GM12878 (cell line): ENCODE results near the gene GAB1. TPM values are rescaled to one million over a fixed set of nuclear protein-coding genes. Genes with fewer than 3 reads are reported as not detected.

Experiments used
- ATAC-seq: fragments of 200-7000 bp; cut with Tn5 transposase; 3 replicates; pipeline ENCODE4 v1.9.1; 2020; ENCODE audit warnings: mild to moderate bottlenecking, moderate library complexity
- BruUV-seq: library from RNA; stranded (reverse); fragments of 400-500 nt; replicated peaks from 2 replicates; lab custom pipeline; 2021; lab: Mats Ljungman, UMichigan
- CTCF ChIA-PET: fragments of 300-600 bp; sonication (Branson Sonifier 250); formaldehyde crosslinking; extraction: SDS; loops from one replicate; lab custom pipeline; 2021; ENCODE audit warnings: inconsistent platforms; lab: Yijun Ruan, JAX
- POLR2A ChIA-PET: fragments of 350-600 bp; formaldehyde crosslinking; extraction: SDS; loops from one replicate; lab custom pipeline; 2021; ENCODE audit warnings: inconsistent platforms; lab: Charles Lee
- RAD21 ChIA-PET: fragments of 300-600 bp; sonication (Branson Sonifier 250); formaldehyde crosslinking; loops from one replicate; lab custom pipeline; 2023; ENCODE audit warnings: antibody characterized with exemption; ENCODE audit not compliant: unreplicated experiment; lab: Charles Lee
- SMC1A ChIA-PET: fragments of 300-600 bp; sonication (Branson Sonifier 250); formaldehyde crosslinking; loops from one replicate; lab custom pipeline; 2023; ENCODE audit not compliant: unreplicated experiment, uncharacterized antibody; lab: Charles Lee
- DNase-seq: peaks from one replicate; pipeline ENCODE4 v3.0.0-alpha.2; 2011; ENCODE audit warnings: low read depth, low spot score
- FAIRE-seq: peaks from 3 replicates; lab custom pipeline; 2011; peaks lifted over from hg19 to GRCh38; lab: Jason Lieb, UNC
- H2AFZ ChIP-seq: 2 replicates; pipeline ENCODE4 v1.6.0; 2011; ENCODE audit warnings: low read depth, low read length, control low read depth; ENCODE audit not compliant: control insufficient read depth
- H3K27ac ChIP-seq: 2 replicates; pipeline ENCODE4 v1.5.1; 2011; ENCODE audit warnings: control low read depth; ENCODE audit not compliant: control insufficient read depth, insufficient read depth
- H3K27me3 ChIP-seq, 2 experiments: replicated peaks in 1 of 2; 2 replicates each; pipeline versions ENCODE4 v1.6.0 to v1.6.1; 2011; ENCODE audit warnings: low read length in 1 of 2; ENCODE audit not compliant: control insufficient read depth in 2 of 2, insufficient read depth in 2 of 2
- H3K36me3 ChIP-seq, 2 experiments: 2 replicates each; pipeline ENCODE4 v1.5.1; 2011; ENCODE audit warnings: low read length in 1 of 2; ENCODE audit not compliant: control insufficient read depth in 2 of 2, insufficient read depth in 2 of 2
- H3K4me1 ChIP-seq: 2 replicates; pipeline ENCODE4 v1.6.1; 2011; ENCODE audit warnings: mild to moderate bottlenecking, low read length, moderate library complexity, mixed read lengths; ENCODE audit not compliant: control insufficient read depth, insufficient read depth
- H3K4me2 ChIP-seq: 2 replicates; pipeline ENCODE4 v1.6.0; 2011; ENCODE audit warnings: control low read depth; ENCODE audit not compliant: control insufficient read depth, insufficient read depth
- H3K4me3 ChIP-seq: fragments of 200-600 bp; sonication (generic); 2 replicates; pipeline ENCODE4 v1.5.1; 2016
- H3K79me2 ChIP-seq: 2 replicates; pipeline ENCODE4 v1.6.0; 2011; ENCODE audit warnings: low read length; ENCODE audit not compliant: control insufficient read depth, insufficient read depth
- H3K9ac ChIP-seq: 2 replicates; pipeline ENCODE4 v1.8.0; 2011; ENCODE audit warnings: low read length, control low read depth, mixed read lengths; ENCODE audit not compliant: control insufficient read depth, insufficient read depth
- H3K9me3 ChIP-seq: replicated peaks from 3 replicates; pipeline ENCODE4 v1.5.1; 2011; ENCODE audit warnings: mild to moderate bottlenecking, low read length; ENCODE audit not compliant: control insufficient read depth, insufficient read depth
- H4K20me1 ChIP-seq: 2 replicates; pipeline ENCODE4 v1.6.0; 2011; ENCODE audit not compliant: control insufficient read depth, insufficient read depth
- BCL11A ChIP-seq: IDR thresholded peaks from 2 replicates; pipeline ENCODE4 v1.6.1; 2011; ENCODE audit warnings: low read depth, low read length
- BMI1 ChIP-seq: fragments of 450-650 bp; IDR thresholded peaks from 2 replicates; pipeline ENCODE4 v1.6.1; 2016; ENCODE audit warnings: mild to moderate bottlenecking, moderate library complexity, borderline replicate concordance
- CBFB ChIP-seq: IDR thresholded peaks from 2 replicates; pipeline ENCODE4 v1.6.1; 2016; ENCODE audit warnings: antibody characterized with exemption, low read depth
- EP300 ChIP-seq, 2 experiments: fragments of 150-350 bp in 1 of 2; IDR thresholded peaks; 2 replicates each; pipeline ENCODE4 v1.6.1; 2011 to 2012; ENCODE audit warnings: low read depth in 2 of 2, low read length in 2 of 2, borderline replicate concordance in 1 of 2, improper control_type of control experiment in 1 of 2, inconsistent platforms in 1 of 2; ENCODE audit not compliant: control insufficient read depth in 1 of 2
- IKZF1 ChIP-seq: fragments of 450-650 bp; conservative IDR thresholded peaks from 2 replicates; pipeline ENCODE4 v1.6.1; 2017; ENCODE audit warnings: antibody characterized with exemption, mild to moderate bottlenecking
- IKZF2 ChIP-seq, 2 experiments: fragments of 450-650 bp; IDR thresholded peaks; 2 replicates each; pipeline ENCODE4 v1.6.1; 2017; ENCODE audit warnings: mild to moderate bottlenecking in 2 of 2, moderate library complexity in 2 of 2
- JUNB ChIP-seq: IDR thresholded peaks from 2 replicates; pipeline ENCODE4 v1.6.1; 2016; ENCODE audit warnings: antibody characterized with exemption, mild to moderate bottlenecking
- MEF2A ChIP-seq: IDR thresholded peaks from 2 replicates; pipeline ENCODE4 v1.6.1; 2011; ENCODE audit warnings: low read depth, mild to moderate bottlenecking, low read length, moderate library complexity; ENCODE audit not compliant: insufficient read depth
- MEF2B ChIP-seq: fragments of 450-650 bp; IDR thresholded peaks from 2 replicates; pipeline ENCODE4 v1.6.1; 2018; ENCODE audit warnings: mild to moderate bottlenecking, moderate library complexity; ENCODE audit not compliant: partially characterized antibody, poor library complexity, severe bottlenecking
- MTA2 ChIP-seq: fragments of 450-650 bp; IDR thresholded peaks from 2 replicates; pipeline ENCODE4 v1.6.1; 2016; ENCODE audit warnings: low read depth, mild to moderate bottlenecking, moderate library complexity
- NFIC ChIP-seq: IDR thresholded peaks from 2 replicates; pipeline ENCODE4 v1.6.1; 2012; ENCODE audit warnings: low read depth, mild to moderate bottlenecking, inconsistent platforms, low read length, moderate library complexity
- PAX8 ChIP-seq: fragments of 450-650 bp; IDR thresholded peaks from 2 replicates; pipeline ENCODE4 v1.6.1; 2017; ENCODE audit warnings: mild to moderate bottlenecking, moderate library complexity
- POLR2AphosphoS5 ChIP-seq: IDR thresholded peaks from 2 replicates; pipeline ENCODE4 v1.6.1; 2011; ENCODE audit warnings: mild to moderate bottlenecking, low read length, inconsistent platforms
- RAD21 ChIP-seq: IDR thresholded peaks from 2 replicates; pipeline ENCODE4 v1.6.1; 2011; ENCODE audit warnings: mild to moderate bottlenecking, low read depth, low read length, moderate library complexity; ENCODE audit not compliant: insufficient read depth
- RUNX3 ChIP-seq: IDR thresholded peaks from 2 replicates; pipeline ENCODE4 v1.6.1; 2012; ENCODE audit warnings: low read length, inconsistent platforms
- ZNF207 ChIP-seq: fragments of 450-650 bp; IDR thresholded peaks from 2 replicates; pipeline ENCODE4 v1.6.1; 2014; ENCODE audit warnings: antibody characterized with exemption, mild to moderate bottlenecking, borderline replicate concordance
- WGBS: methylation state at CpG from one replicate; pipeline ENCODE4 v1.1.6; 2016; ENCODE audit warnings: low lambda C conversion rate; ENCODE audit not compliant: insufficient replicate concordance, insufficient coverage; ENCODE audit errors: missing lambda C conversion rate; 5-methylcytosine and 5-hydroxymethylcytosine counted together
- in situ Hi-C: fragments of 300-500 bp; cut with MboI; formaldehyde crosslinking; loops from 9 replicates; pipeline ENCODE4 v1.14.3; 2018; ENCODE audit warnings: mixed read lengths
- intact Hi-C: fragments of 100-400 bp; cut with micrococcal nuclease; formaldehyde crosslinking; loops from one replicate; pipeline ENCODE4 v1.14.2; 2022; ENCODE audit not compliant: unreplicated experiment
- polyA plus RNA-seq, 11 experiments: library from polyadenylated mRNA; depleted of rRNA in 4 of 11; unstranded in 6 of 11; stranded (reverse) in 5 of 11; fragments of >200 nt; fragmentation: Nextera tagmentation in 4 of 11; fragmentation: Illumina TruSeq in 1 of 11; extraction: Ambion mirVana in 4 of 11; extraction: Trizol in 1 of 11; gene quantifications; 1 replicate in 1 of 11; 2 replicates in 10 of 11; pipeline versions ENCODE4 v1.2.1 to v1.2.3, GENCODE V29; 2011 to 2016; ENCODE audit warnings: inconsistent platforms in 2 of 11, missing spikeins in 2 of 11, low read depth in 1 of 11
- total RNA-seq, 4 experiments: library from RNA; depleted of rRNA in 3 of 4; stranded (reverse); fragments of >200 nt in 3 of 4; fragmentation: Illumina TruSeq in 1 of 4; extraction: Trizol in 1 of 4; gene quantifications; 2 replicates each; pipeline versions ENCODE4 v1.2.1 to v1.2.3, GENCODE V29; 2013 to 2021
- TF ChIP-seq, protein P1 (sequence below): fragments of 450-650 bp; IDR thresholded peaks from 2 replicates; pipeline ENCODE4 v1.6.1; 2017; ENCODE audit warnings: mild to moderate bottlenecking, moderate library complexity
- TF ChIP-seq, protein P2 (sequence below): fragments of 450-650 bp; IDR thresholded peaks from 2 replicates; pipeline ENCODE4 v1.6.1; 2017; ENCODE audit warnings: low read depth, mild to moderate bottlenecking, moderate library complexity

GAB1 gene
- total and polyA plus RNA-seq, 10 of the 15 experiments (the other 5 are each of a cell fraction or from before 2014, with no cell fraction given): 0.37 to 5.3 (median 3.2) TPM

DNA sequence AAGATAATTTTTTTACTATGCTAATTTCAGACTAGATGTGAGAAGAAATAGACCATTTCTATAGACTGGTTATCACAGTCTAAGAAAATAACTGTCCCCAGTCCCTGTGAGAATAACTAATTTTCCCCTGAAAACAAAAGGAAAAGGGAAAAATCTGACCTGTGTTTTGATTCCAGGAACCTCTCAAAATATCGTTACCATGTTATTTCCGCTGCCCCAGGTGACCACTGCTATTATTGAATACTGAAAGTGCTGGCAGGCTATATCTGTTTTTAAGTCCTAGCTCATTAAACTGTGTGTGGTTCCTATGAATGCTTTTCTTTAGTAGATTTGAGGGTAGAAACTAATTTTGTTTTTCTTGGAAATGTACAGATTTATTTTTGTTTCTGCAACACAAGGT is 83.6 kb downstream of the GAB1 start:
- Histone ChIP-seq H3K9ac (no peak overlapping the region), H3K27ac (no peak overlapping the region), H3K9me3 (no peaks in the 10 kb centered on the region), H3K4me3 (no peak overlapping the region), H3K36me3 (no peaks in the 10 kb centered on the region), H4K20me1 (no peaks in the 10 kb centered on the region), H2AFZ (peak overlapping the region; percentile 15; the same call in 1 of the 2 replicates), H3K79me2 (no peaks in the 10 kb centered on the region), H3K4me2 (0 out of 2 replicates have a peak overlapping the region, but pooled peaks have one; percentile 30), H3K4me1 (no peaks in the 10 kb centered on the region), H3K27me3 (no peaks in the 10 kb centered on the region)
- DNase-seq: no peak
- CTCF ChIA-PET: interaction anchor here (0.7 to 6.3 kb wide), 9 partner anchors 11 to 54 kb away, joined by 3 to 70 read pairs (median 4); no protein-coding TSS in a partner anchor
- SMC1A ChIA-PET: interaction anchor here (1.1 to 12.4 kb wide), 11 partner anchors 8 to 57 kb away, joined by 3 to 166 read pairs (median 9); no protein-coding TSS in a partner anchor
- whole genome bisulfite sequencing: 23% methylated on average over 2 of the region's 2 CpGs
- POLR2A ChIA-PET: interaction anchor here (1.6 to 4.3 kb wide), 3 partner anchors 10 to 48 kb away, joined by 4 to 33 read pairs (median 10); no protein-coding TSS in a partner anchor
- no TSS peak for BruUV-seq
- peak; percentile 21 for ATAC-seq
- TF ChIP-seq POLR2AphosphoS5 (no peak), MEF2B (peak; percentile 29), JUNB (no peak), RUNX3 (peak; percentile 46; the same call in 1 of the 2 replicates), NFIC (0 out of 2 replicates have a peak, but pooled peaks have one; percentile 24), ZNF207 (no peak), IKZF2 (IDR thresholded peaks at IDR 0.05) (peak; percentile 48 to 70; a peak in 3 of 4 replicates), CBFB (no peak), IKZF1 (peak; percentile 53), EP300 (IDR thresholded peaks at IDR 0.05; ENCODE audit: borderline replicate concordance in 1 of 2, control insufficient read depth in 1 of 2, low read depth in 2 of 2, low read length in 2 of 2) (peak in 1 of 2 experiments; percentile 51; a peak in 1 of 4 replicates), MEF2A (peak; percentile 67; the same call in 1 of the 2 replicates), BMI1 (0 out of 2 replicates have a peak, but pooled peaks have one; percentile 25), PAX8 (no peak), BCL11A (0 out of 2 replicates have a peak, but pooled peaks have one; percentile 20), RAD21 (no peak), MTA2 (peak; percentile 44; the same call in 1 of the 2 replicates)
- TF ChIP-seq, protein P1, sequence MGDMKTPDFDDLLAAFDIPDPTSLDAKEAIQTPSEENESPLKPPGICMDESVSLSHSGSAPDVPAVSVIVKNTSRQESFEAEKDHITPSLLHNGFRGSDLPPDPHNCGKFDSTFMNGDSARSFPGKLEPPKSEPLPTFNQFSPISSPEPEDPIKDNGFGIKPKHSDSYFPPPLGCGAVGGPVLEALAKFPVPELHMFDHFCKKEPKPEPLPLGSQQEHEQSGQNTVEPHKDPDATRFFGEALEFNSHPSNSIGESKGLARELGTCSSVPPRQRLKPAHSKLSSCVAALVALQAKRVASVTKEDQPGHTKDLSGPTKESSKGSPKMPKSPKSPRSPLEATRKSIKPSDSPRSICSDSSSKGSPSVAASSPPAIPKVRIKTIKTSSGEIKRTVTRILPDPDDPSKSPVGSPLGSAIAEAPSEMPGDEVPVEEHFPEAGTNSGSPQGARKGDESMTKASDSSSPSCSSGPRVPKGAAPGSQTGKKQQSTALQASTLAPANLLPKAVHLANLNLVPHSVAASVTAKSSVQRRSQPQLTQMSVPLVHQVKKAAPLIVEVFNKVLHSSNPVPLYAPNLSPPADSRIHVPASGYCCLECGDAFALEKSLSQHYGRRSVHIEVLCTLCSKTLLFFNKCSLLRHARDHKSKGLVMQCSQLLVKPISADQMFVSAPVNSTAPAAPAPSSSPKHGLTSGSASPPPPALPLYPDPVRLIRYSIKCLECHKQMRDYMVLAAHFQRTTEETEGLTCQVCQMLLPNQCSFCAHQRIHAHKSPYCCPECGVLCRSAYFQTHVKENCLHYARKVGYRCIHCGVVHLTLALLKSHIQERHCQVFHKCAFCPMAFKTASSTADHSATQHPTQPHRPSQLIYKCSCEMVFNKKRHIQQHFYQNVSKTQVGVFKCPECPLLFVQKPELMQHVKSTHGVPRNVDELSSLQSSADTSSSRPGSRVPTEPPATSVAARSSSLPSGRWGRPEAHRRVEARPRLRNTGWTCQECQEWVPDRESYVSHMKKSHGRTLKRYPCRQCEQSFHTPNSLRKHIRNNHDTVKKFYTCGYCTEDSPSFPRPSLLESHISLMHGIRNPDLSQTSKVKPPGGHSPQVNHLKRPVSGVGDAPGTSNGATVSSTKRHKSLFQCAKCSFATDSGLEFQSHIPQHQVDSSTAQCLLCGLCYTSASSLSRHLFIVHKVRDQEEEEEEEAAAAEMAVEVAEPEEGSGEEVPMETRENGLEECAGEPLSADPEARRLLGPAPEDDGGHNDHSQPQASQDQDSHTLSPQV: 0 out of 2 replicates have a peak, but pooled peaks have one; percentile 37
- TF ChIP-seq, protein P2, sequence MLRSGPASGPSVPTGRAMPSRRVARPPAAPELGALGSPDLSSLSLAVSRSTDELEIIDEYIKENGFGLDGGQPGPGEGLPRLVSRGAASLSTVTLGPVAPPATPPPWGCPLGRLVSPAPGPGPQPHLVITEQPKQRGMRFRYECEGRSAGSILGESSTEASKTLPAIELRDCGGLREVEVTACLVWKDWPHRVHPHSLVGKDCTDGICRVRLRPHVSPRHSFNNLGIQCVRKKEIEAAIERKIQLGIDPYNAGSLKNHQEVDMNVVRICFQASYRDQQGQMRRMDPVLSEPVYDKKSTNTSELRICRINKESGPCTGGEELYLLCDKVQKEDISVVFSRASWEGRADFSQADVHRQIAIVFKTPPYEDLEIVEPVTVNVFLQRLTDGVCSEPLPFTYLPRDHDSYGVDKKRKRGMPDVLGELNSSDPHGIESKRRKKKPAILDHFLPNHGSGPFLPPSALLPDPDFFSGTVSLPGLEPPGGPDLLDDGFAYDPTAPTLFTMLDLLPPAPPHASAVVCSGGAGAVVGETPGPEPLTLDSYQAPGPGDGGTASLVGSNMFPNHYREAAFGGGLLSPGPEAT: peak; percentile 29; the same call in 1 of the 2 replicates
- peak; percentile 71 for FAIRE-seq
- RAD21 ChIA-PET: interaction anchor here (0.9 to 5.9 kb wide), 7 partner anchors 8 to 48 kb away, joined by 3 to 97 read pairs (median 5); no protein-coding TSS in a partner anchor
- intact Hi-C loops: loop anchor here (5.0 kb wide), 1 partner anchor 233 kb away; no protein-coding TSS in a partner anchor
- in situ Hi-C loops: no loop called here
